ENCODE results near the gene MRTFA. TPM values are rescaled to one million over a fixed set of nuclear protein-coding genes. Genes with fewer than 3 reads are reported as not detected.
"Not testable (repeated sequence)": the region's sequence is repeated elsewhere in the genome, so short reads cannot be mapped to it uniquely, and the experiment has no call there.

MRTFA gene
- total RNA-seq, 1 donor from 2014 or later = 115 TPM

- intact Hi-C loops (cut with micrococcal nuclease) = no loop called here
- POLR2A ChIA-PET = no interaction called here
- TF ChIP-seq CTCF (IDR thresholded peaks at IDR 0.05) = no peak
- CTCF ChIA-PET = no interaction called here
- peaks cover 9% of the 10 kb centered on the region for H3K4me1 Mint-ChIP-seq
- ATAC-seq (ENCODE audit: low read depth) = no peak
- H3K27ac Mint-ChIP-seq = no peak overlapping the region
- H3K4me3 Mint-ChIP-seq = no peak overlapping the region
- H3K9me3 Mint-ChIP-seq = peaks cover 5% of the 10 kb centered on the region
- peaks cover 16% of the 10 kb centered on the region for H3K36me3 Mint-ChIP-seq (ENCODE audit: low read depth)
- no peaks in the 10 kb centered on the region for H3K27me3 Mint-ChIP-seq
- no peak for DNase-seq
These were observed 69.4 kb downstream of the MRTFA start for GRCh38 chr22:40567106-40567505.

GRCh38 chr22:40560994-40561515, 75.5 kb downstream of the MRTFA start:
- Mint-ChIP-seq H3K4me1 (peaks cover 26% of the 10 kb centered on the region), H3K4me3 (no peak overlapping the region), H3K9me3 (no peaks in the 10 kb centered on the region), H3K27ac (no peak overlapping the region), H3K36me3 (ENCODE audit: low read depth) (peaks cover 16% of the 10 kb centered on the region), H3K27me3 (no peaks in the 10 kb centered on the region)
- no peak for DNase-seq
- ChIA-PET POLR2A (interaction anchor here (0.6 kb wide), 1 partner anchor 815 kb away, joined by 3 read pairs; no protein-coding TSS in a partner anchor), CTCF (no interaction called here)
- intact Hi-C loops (cut with micrococcal nuclease) = no loop called here
- TF ChIP-seq CTCF (IDR thresholded peaks at IDR 0.05) = no peak
- ATAC-seq (ENCODE audit: low read depth) = no peak

GRCh38 chr22:40560551-40560950, 76.0 kb downstream of the MRTFA start:
- Mint-ChIP-seq H3K27me3 (no peaks in the 10 kb centered on the region), H3K4me3 (no peak overlapping the region), H3K36me3 (ENCODE audit: low read depth) (peaks cover 16% of the 10 kb centered on the region), H3K4me1 (peaks cover 27% of the 10 kb centered on the region), H3K9me3 (no peaks in the 10 kb centered on the region), H3K27ac (no peak overlapping the region)
- no peak for DNase-seq
- POLR2A ChIA-PET = interaction anchor here (0.6 kb wide), 1 partner anchor 814 kb away, joined by 3 read pairs; no protein-coding TSS in a partner anchor
- intact Hi-C loops (cut with micrococcal nuclease) = no loop called here
- TF ChIP-seq CTCF (IDR thresholded peaks at IDR 0.05) = no peak
- no peak for ATAC-seq (ENCODE audit: low read depth)
- CTCF ChIA-PET = no interaction called here

GRCh38 chr22:40557972-40558371, 78.5 kb downstream of the MRTFA start:
- CTCF ChIA-PET = no interaction called here
- DNase-seq = no peak
- H3K4me1 Mint-ChIP-seq = peaks cover 24% of the 10 kb centered on the region
- POLR2A ChIA-PET = interaction anchor here (0.5 to 0.6 kb wide), 3 partner anchors 38 to 475 kb away, joined by 3 to 6 read pairs (median 4); no protein-coding TSS in a partner anchor
- peaks cover 26% of the 10 kb centered on the region for H3K36me3 Mint-ChIP-seq (ENCODE audit: low read depth)
- TF ChIP-seq CTCF (IDR thresholded peaks at IDR 0.05) = no peak
- H3K27me3 Mint-ChIP-seq = no peaks in the 10 kb centered on the region
- intact Hi-C loops (cut with micrococcal nuclease) = loop anchor here (5.0 kb wide), 1 partner anchor 34 kb away; no protein-coding TSS in a partner anchor
- peaks cover 2% of the 10 kb centered on the region for H3K9me3 Mint-ChIP-seq
- H3K4me3 Mint-ChIP-seq = no peak overlapping the region
- H3K27ac Mint-ChIP-seq = no peak overlapping the region
- no peak for ATAC-seq (ENCODE audit: low read depth)

- DNase-seq (no peak), ATAC-seq (ENCODE audit: low read depth) (no peak)
- ChIA-PET POLR2A (no interaction called here), CTCF (interaction anchor here (0.9 kb wide), 1 partner anchor 25 kb away, joined by 3 read pairs; no protein-coding TSS in a partner anchor)
- intact Hi-C loops (cut with micrococcal nuclease) = loop anchor here (5.0 kb wide), 1 partner anchor 36 kb away; no protein-coding TSS in a partner anchor
- no peak for TF ChIP-seq CTCF (IDR thresholded peaks at IDR 0.05)
- H3K36me3 Mint-ChIP-seq (ENCODE audit: low read depth) = peaks cover 37% of the 10 kb centered on the region
- H3K27me3 Mint-ChIP-seq = no peaks in the 10 kb centered on the region
- H3K27ac Mint-ChIP-seq = no peak overlapping the region
- H3K9me3 Mint-ChIP-seq = peaks cover 13% of the 10 kb centered on the region
- H3K4me1 Mint-ChIP-seq = peaks cover 26% of the 10 kb centered on the region
- H3K4me3 Mint-ChIP-seq = no peak overlapping the region
These were observed 79.9 kb downstream of the MRTFA start for GRCh38 chr22:40556641-40557040.

GRCh38 chr22:40554023-40554422, 82.5 kb downstream of the MRTFA start:
- peaks cover 14% of the 10 kb centered on the region for H3K4me1 Mint-ChIP-seq
- H3K4me3 Mint-ChIP-seq; ATAC-seq (ENCODE audit: low read depth); intact Hi-C loops (cut with micrococcal nuclease); DNase-seq; POLR2A ChIA-PET; CTCF ChIA-PET; H3K27me3 Mint-ChIP-seq; H3K27ac Mint-ChIP-seq: not testable (repeated sequence)
- peaks cover 13% of the 10 kb centered on the region for H3K9me3 Mint-ChIP-seq
- peaks cover 44% of the 10 kb centered on the region for H3K36me3 Mint-ChIP-seq (ENCODE audit: low read depth)

Measured in activated B cell treated with CpG ODN at 0.5 μM for 24 hours (primary cell).